HFFc6 (cell line): ENCODE data around the gene RASSF1. TPM values are rescaled to one million over a fixed set of nuclear protein-coding genes. Genes with fewer than 3 reads are reported as not detected.

Source experiments
- DNase-seq: peaks from one replicate; pipeline ENCODE4 v3.0.0-alpha.2; 2018
- H3K27ac Mint-ChIP-seq: 2 replicates; pipeline ENCODE4 v1.8.0; 2020; ENCODE audit warnings: mild to moderate bottlenecking, mixed read lengths
- H3K27me3 Mint-ChIP-seq: 2 replicates; pipeline ENCODE4 v1.8.0; 2021; ENCODE audit warnings: mild to moderate bottlenecking, moderate library complexity, mixed read lengths; ENCODE audit not compliant: insufficient read depth
- H3K36me3 Mint-ChIP-seq: 2 replicates; pipeline ENCODE4 v1.8.0; 2021; ENCODE audit warnings: low read depth, mixed read lengths
- H3K4me1 Mint-ChIP-seq: 2 replicates; pipeline ENCODE4 v1.8.0; 2020; ENCODE audit warnings: low read depth, mixed read lengths
- H3K4me3 Mint-ChIP-seq: 2 replicates; pipeline ENCODE4 v1.8.0; 2020; ENCODE audit warnings: mild to moderate bottlenecking, moderate library complexity, mixed read lengths
- H3K9me3 Mint-ChIP-seq: 2 replicates; pipeline ENCODE4 v1.8.0; 2020; ENCODE audit warnings: mild to moderate bottlenecking, mixed read lengths
- total RNA-seq, 6 experiments: library from RNA; stranded (reverse); fragmentation: NEBNext Ultra II Directional; extraction: Animal tissue kit (Norgen Biotek cat#: 25700); gene quantifications; 2 replicates in 1 of 6; 3 replicates in 5 of 6; pipeline ENCODE4 v1.2.3, GENCODE V29; 2021
- TF ChIP-seq, protein P1 (sequence below): fragments of 200-600 bp; sonication (generic); IDR thresholded peaks from 2 replicates; pipeline ENCODE4 v1.5.0; 2021; ENCODE audit warnings: antibody characterized with exemption, mild to moderate bottlenecking

The RASSF1 gene
- total RNA-seq, 6 experiments from 2014 or later, result 30.9 to 37.0 (median 34.1) TPM

DNA sequence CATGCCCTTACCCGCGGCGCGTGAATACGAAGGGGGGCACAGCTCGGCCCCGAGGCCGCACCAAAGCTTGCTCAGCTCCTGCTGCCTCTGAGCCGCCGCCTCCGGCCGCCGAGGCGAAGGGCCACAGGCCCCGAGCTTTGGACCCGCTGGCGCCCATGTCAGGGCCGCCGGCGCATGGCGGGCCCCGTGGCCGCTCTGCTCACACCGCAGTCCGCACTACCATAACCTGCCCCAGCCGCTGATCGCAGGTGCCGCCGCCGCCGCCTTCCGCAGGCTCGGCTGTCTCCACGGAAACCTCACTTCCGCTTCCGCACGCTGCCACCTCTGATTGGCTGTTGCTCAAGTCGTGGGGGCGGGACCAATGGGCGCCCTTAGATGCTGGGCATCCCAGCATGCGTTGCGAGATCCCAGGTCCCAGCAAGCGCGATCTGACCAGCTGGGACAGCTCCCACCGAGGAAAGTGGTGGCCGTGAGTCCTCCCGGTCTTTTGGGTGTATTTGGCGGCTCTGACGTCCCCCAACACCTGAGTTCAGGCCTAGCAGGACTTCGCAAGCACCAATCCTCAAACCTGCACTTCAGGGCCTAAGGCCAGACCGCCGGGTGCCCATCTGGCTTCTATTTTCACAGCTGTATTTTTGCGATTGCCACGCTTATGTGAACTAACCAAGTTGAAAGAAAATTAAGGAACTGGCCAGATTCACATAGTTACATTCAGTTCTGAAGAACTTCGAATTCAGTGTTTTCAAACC, 12.5 kb downstream of the RASSF1 start, which contains the start of gene TUSC2:
TSS of gene TUSC2 (minus strand) at position 281 of the 749 bp plus-strand sequence. CDS start at position 157, 124 bp downstream.
- H3K9me3 Mint-ChIP-seq, result no peaks in the 10 kb centered on the region
- TF ChIP-seq, protein P1, sequence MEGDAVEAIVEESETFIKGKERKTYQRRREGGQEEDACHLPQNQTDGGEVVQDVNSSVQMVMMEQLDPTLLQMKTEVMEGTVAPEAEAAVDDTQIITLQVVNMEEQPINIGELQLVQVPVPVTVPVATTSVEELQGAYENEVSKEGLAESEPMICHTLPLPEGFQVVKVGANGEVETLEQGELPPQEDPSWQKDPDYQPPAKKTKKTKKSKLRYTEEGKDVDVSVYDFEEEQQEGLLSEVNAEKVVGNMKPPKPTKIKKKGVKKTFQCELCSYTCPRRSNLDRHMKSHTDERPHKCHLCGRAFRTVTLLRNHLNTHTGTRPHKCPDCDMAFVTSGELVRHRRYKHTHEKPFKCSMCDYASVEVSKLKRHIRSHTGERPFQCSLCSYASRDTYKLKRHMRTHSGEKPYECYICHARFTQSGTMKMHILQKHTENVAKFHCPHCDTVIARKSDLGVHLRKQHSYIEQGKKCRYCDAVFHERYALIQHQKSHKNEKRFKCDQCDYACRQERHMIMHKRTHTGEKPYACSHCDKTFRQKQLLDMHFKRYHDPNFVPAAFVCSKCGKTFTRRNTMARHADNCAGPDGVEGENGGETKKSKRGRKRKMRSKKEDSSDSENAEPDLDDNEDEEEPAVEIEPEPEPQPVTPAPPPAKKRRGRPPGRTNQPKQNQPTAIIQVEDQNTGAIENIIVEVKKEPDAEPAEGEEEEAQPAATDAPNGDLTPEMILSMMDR, result no peak
- peaks cover 7% of the 10 kb centered on the region; the same call in 1 of the 2 replicates for H3K36me3 Mint-ChIP-seq
- peaks cover 14% of the 10 kb centered on the region for H3K4me1 Mint-ChIP-seq
- peak within 1 kb of the TSS; percentile 94 for H3K4me3 Mint-ChIP-seq
- peaks cover 2% of the 10 kb centered on the region for H3K27me3 Mint-ChIP-seq
- peak; percentile 94 for DNase-seq
- H3K27ac Mint-ChIP-seq, result peak within 1 kb of the TSS; percentile 84

DNA sequence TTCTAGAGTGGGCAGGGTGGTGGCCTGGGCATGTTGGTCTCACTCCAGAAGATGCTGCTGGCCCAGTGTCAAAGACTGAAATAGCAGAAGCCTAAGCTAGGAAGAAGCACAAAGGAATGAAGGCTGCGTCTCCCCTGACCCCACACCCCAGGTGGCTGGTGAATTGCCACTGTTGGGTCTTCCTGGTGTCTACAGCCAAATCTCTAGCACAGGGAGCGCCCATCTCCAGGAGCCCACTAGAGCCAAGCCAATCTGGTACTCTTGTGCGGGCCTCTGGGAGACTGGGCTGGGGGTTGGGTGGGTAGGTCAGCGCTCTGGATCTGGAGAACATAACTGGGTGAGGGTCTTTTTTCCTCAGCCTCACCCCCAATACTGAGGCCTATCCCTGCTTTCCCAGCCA, 13.5 kb downstream of the RASSF1 start:
- Mint-ChIP-seq H3K4me1 (peaks cover 14% of the 10 kb centered on the region), H3K4me3 (peak overlapping the region; percentile 94), H3K27me3 (peaks cover 2% of the 10 kb centered on the region), H3K36me3 (peaks cover 7% of the 10 kb centered on the region; the same call in 1 of the 2 replicates), H3K9me3 (no peaks in the 10 kb centered on the region), H3K27ac (peak overlapping the region; percentile 53)
- no peak for DNase-seq
- TF ChIP-seq, protein P1, result no peak

DNA sequence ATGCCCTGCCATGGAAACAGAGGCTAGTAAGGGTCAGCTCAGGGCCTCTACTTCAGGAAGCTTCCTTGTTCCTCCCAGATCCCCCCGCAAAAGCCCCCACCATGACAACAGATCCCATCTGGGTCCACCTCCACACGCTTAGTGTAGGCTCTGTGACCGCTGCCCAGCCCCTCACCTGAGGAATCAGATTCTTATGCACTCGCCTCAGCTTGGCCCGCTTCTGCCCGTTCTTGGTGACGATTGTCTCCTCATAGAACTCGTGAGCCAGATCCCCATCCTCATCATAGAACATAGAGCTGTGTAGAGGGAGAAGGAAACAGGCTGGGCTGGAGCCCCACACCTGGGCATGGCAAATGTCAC, 14.5 kb downstream of the RASSF1 start:
- H3K36me3 Mint-ChIP-seq, result peaks cover 7% of the 10 kb centered on the region; the same call in 1 of the 2 replicates
- H3K27me3 Mint-ChIP-seq, result peaks cover 4% of the 10 kb centered on the region
- H3K27ac Mint-ChIP-seq, result no peak overlapping the region
- no peak overlapping the region; the same call in 1 of the 2 replicates for H3K4me3 Mint-ChIP-seq
- TF ChIP-seq, protein P1, result no peak
- no peak for DNase-seq
- H3K9me3 Mint-ChIP-seq, result no peaks in the 10 kb centered on the region
- H3K4me1 Mint-ChIP-seq, result peaks cover 14% of the 10 kb centered on the region

DNA sequence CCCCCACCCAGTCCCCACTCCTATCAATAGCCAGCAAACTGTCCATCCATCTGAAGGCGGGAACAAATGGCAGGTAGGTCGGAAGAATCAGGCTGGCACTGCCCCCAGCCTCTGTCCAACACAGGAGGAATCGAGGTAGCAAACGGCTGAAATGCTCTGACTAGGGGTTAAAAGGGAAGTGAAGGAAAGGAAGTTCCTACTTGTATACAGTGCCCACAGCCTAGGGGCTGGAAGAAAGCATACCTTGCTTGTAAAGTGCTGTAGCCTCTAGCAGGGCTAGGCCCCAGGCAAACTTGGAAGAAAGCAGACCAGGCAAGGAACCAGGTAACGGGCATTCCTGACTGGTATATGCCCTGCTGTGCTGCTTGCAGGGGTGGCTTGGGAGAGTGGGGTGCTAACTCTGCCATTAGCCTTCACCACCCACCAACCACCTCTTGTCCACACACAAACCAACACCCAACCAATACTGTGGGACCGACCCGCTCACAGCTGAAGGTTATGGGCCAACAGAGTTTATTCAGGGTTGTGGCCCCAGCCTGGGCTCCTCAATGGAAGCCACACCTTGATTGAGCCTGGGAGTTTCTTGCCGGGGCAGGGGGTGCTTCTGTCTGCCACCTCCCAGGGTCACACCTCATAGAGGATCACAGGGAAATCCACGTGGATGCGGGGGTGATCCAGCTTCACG, 15.0 kb downstream of the RASSF1 start:
- no peaks in the 10 kb centered on the region for H3K9me3 Mint-ChIP-seq
- TF ChIP-seq, protein P1, result no peak
- H3K4me1 Mint-ChIP-seq, result peaks cover 14% of the 10 kb centered on the region
- peaks cover 7% of the 10 kb centered on the region; the same call in 1 of the 2 replicates for H3K36me3 Mint-ChIP-seq
- no peak overlapping the region for H3K27ac Mint-ChIP-seq
- peaks cover 4% of the 10 kb centered on the region for H3K27me3 Mint-ChIP-seq
- H3K4me3 Mint-ChIP-seq, result no peak overlapping the region
- DNase-seq, result no peak

DNA sequence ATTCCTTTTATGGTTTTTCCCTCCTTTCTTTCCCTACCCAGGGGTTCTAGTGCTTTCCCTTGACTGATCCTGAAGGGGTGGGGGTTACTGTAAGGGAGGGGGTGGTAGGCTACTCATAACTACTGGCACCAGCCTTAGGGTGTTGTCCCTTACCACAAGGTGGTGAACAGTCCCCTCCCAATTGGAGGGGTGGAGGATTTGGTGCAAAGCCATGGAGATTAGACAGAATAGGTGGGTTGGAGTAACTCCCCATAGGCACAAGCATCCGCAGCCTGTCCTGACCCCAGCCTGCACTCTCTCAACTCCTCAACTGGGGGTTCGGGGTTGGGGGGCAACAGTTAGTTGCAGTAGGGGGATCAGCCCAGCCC, 15.5 kb downstream of the RASSF1 start:
- Mint-ChIP-seq H3K4me1 (peaks cover 19% of the 10 kb centered on the region), H3K9me3 (no peaks in the 10 kb centered on the region), H3K27me3 (peaks cover 4% of the 10 kb centered on the region), H3K27ac (no peak overlapping the region), H3K4me3 (no peak overlapping the region), H3K36me3 (peaks cover 7% of the 10 kb centered on the region; the same call in 1 of the 2 replicates)
- DNase-seq, result no peak
- TF ChIP-seq, protein P1, result no peak
